ENCODE results near the gene EXOSC10. TPM values are rescaled to one million over a fixed set of nuclear protein-coding genes. Genes with fewer than 3 reads are reported as not detected.
A peak's percentile ranks its signal among the peaks of the same experiment; 100 is the strongest.

The EXOSC10 gene
- total and polyA plus RNA-seq, 2 experiments from 2014 or later = 55.5 to 72.9 TPM

DNA sequence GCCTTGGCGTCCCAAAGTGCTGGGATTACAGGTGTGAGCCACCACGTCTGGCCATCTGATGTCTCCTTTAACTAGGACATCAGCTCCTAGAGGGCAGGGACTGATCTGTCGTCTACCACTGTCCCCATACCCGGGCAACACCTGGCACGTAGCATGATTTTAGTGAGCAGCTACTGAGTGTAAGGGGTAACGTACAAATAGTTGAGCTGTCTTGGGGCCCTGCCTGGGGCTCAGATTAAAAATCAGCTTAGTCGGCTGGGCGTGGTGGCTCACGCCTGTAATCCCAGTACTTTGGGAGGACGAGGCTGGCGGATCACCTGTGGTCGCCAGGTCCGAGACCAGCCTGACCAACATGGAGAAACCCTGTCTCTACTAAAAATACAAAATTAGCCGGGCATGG, 41.6 kb downstream of the EXOSC10 start (continued):
- TF ChIP-seq, protein P1, sequence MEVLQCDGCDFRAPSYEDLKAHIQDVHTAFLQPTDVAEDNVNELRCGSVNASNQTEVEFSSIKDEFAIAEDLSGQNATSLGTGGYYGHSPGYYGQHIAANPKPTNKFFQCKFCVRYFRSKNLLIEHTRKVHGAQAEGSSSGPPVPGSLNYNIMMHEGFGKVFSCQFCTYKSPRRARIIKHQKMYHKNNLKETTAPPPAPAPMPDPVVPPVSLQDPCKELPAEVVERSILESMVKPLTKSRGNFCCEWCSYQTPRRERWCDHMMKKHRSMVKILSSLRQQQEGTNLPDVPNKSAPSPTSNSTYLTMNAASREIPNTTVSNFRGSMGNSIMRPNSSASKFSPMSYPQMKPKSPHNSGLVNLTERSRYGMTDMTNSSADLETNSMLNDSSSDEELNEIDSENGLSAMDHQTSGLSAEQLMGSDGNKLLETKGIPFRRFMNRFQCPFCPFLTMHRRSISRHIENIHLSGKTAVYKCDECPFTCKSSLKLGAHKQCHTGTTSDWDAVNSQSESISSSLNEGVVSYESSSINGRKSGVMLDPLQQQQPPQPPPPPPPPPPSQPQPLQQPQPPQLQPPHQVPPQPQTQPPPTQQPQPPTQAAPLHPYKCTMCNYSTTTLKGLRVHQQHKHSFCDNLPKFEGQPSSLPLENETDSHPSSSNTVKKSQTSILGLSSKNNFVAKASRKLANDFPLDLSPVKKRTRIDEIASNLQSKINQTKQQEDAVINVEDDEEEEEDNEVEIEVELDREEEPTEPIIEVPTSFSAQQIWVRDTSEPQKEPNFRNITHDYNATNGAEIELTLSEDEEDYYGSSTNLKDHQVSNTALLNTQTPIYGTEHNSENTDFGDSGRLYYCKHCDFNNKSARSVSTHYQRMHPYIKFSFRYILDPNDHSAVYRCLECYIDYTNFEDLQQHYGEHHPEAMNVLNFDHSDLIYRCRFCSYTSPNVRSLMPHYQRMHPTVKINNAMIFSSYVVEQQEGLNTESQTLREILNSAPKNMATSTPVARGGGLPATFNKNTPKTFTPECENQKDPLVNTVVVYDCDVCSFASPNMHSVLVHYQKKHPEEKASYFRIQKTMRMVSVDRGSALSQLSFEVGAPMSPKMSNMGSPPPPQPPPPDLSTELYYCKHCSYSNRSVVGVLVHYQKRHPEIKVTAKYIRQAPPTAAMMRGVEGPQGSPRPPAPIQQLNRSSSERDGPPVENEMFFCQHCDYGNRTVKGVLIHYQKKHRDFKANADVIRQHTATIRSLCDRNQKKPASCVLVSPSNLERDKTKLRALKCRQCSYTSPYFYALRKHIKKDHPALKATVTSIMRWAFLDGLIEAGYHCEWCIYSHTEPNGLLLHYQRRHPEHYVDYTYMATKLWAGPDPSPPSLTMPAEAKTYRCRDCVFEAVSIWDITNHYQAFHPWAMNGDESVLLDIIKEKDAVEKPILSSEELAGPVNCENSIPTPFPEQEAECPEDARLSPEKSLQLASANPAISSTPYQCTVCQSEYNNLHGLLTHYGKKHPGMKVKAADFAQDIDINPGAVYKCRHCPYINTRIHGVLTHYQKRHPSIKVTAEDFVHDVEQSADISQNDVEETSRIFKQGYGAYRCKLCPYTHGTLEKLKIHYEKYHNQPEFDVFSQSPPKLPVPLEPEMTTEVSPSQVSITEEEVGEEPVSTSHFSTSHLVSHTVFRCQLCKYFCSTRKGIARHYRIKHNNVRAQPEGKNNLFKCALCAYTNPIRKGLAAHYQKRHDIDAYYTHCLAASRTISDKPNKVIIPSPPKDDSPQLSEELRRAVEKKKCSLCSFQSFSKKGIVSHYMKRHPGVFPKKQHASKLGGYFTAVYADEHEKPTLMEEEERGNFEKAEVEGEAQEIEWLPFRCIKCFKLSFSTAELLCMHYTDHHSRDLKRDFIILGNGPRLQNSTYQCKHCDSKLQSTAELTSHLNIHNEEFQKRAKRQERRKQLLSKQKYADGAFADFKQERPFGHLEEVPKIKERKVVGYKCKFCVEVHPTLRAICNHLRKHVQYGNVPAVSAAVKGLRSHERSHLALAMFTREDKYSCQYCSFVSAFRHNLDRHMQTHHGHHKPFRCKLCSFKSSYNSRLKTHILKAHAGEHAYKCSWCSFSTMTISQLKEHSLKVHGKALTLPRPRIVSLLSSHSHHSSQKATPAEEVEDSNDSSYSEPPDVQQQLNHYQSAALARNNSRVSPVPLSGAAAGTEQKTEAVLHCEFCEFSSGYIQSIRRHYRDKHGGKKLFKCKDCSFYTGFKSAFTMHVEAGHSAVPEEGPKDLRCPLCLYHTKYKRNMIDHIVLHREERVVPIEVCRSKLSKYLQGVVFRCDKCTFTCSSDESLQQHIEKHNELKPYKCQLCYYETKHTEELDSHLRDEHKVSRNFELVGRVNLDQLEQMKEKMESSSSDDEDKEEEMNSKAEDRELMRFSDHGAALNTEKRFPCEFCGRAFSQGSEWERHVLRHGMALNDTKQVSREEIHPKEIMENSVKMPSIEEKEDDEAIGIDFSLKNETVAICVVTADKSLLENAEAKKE (CRISPR knock-in tag; IDR thresholded peaks at IDR 0.05) = no peak
- TF ChIP-seq, protein P2, sequence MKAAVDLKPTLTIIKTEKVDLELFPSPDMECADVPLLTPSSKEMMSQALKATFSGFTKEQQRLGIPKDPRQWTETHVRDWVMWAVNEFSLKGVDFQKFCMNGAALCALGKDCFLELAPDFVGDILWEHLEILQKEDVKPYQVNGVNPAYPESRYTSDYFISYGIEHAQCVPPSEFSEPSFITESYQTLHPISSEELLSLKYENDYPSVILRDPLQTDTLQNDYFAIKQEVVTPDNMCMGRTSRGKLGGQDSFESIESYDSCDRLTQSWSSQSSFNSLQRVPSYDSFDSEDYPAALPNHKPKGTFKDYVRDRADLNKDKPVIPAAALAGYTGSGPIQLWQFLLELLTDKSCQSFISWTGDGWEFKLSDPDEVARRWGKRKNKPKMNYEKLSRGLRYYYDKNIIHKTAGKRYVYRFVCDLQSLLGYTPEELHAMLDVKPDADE (IDR thresholded peaks at IDR 0.05) = no peak
- TF ChIP-seq CREB1 (CRISPR knock-in tag; IDR thresholded peaks at IDR 0.05; ENCODE audit: low read depth) (no peak), EZH2 (IDR thresholded peaks at IDR 0.05; ENCODE audit: low read depth, unreplicated experiment) (no peak)

DNA sequence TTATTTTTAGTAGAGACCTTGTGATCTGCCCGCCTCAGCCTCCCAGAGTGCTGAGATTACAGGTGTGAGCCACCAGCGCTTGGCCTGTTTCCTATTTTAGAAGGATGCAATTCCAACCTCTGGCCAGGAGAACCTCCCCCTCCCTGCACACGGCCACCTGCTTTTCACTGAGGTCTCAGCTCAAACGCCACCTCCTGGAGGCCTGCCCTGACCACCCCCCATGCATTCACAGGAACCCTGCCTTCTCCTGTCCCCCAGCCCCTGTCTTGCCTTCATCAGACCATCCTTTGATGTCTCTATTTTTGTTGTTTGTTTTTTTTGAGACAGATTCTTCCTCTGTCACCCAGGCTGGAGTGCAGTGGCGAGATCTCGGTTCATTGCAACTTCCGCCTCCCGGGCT, 42.2 kb downstream of the EXOSC10 start:
- TF ChIP-seq, protein P3, sequence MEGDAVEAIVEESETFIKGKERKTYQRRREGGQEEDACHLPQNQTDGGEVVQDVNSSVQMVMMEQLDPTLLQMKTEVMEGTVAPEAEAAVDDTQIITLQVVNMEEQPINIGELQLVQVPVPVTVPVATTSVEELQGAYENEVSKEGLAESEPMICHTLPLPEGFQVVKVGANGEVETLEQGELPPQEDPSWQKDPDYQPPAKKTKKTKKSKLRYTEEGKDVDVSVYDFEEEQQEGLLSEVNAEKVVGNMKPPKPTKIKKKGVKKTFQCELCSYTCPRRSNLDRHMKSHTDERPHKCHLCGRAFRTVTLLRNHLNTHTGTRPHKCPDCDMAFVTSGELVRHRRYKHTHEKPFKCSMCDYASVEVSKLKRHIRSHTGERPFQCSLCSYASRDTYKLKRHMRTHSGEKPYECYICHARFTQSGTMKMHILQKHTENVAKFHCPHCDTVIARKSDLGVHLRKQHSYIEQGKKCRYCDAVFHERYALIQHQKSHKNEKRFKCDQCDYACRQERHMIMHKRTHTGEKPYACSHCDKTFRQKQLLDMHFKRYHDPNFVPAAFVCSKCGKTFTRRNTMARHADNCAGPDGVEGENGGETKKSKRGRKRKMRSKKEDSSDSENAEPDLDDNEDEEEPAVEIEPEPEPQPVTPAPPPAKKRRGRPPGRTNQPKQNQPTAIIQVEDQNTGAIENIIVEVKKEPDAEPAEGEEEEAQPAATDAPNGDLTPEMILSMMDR (conservative IDR thresholded peaks at IDR 0.05; ENCODE audit: low read depth in 2 of 2) = peak in 1 of 2 experiments; percentile 25; a peak in 2 of 4 replicates
- TF ChIP-seq CREB1 (CRISPR knock-in tag; IDR thresholded peaks at IDR 0.05; ENCODE audit: low read depth) = no peak
- H3K4me3 Mint-ChIP-seq = peak overlapping the region; percentile 99; the same call in 2 of the 3 replicates

More for the DNA sequence above, 42.2 kb downstream of the EXOSC10 start:
- H4K20me1 ChIP-seq (replicated peaks; ENCODE audit: insufficient read depth) = peaks cover 3% of the 10 kb centered on the region
- no peak overlapping the region for H2AFZ ChIP-seq
- H3K27me3 Mint-ChIP-seq (ENCODE audit: insufficient read depth, low read depth, poor library complexity) = peaks cover 16% of the 10 kb centered on the region
- no peaks in the 10 kb centered on the region; the same call in 2 of the 3 replicates for H3K9me3 Mint-ChIP-seq
- ATAC-seq (no peak), DNase-seq (ENCODE audit: low spot score) (no peak)
- H3K27ac ChIP-seq (ENCODE audit: low read depth) = peak overlapping the region; percentile 59; the same call in 1 of the 2 replicates
- H3K4me1 Mint-ChIP-seq = peaks cover 27% of the 10 kb centered on the region
- peaks cover 45% of the 10 kb centered on the region for H3K36me3 Mint-ChIP-seq (ENCODE audit: low read depth)
- H3K27me3 ChIP-seq (ENCODE audit: insufficient read depth) = no peaks in the 10 kb centered on the region
- H3K4me3 ChIP-seq = no peak overlapping the region
- H3K27ac Mint-ChIP-seq = peak overlapping the region; percentile 31; the same call in 1 of the 2 replicates
- H3K4me2 ChIP-seq = no peak overlapping the region
- peaks cover 27% of the 10 kb centered on the region for H3K79me2 ChIP-seq (replicated peaks; ENCODE audit: insufficient read depth)
- peaks cover 42% of the 10 kb centered on the region for H3F3A ChIP-seq (replicated peaks; ENCODE audit: low read depth)
- peaks cover 12% of the 10 kb centered on the region for H3K4me1 ChIP-seq (ENCODE audit: insufficient read depth)
- H3K36me3 ChIP-seq (ENCODE audit: insufficient read depth) = peaks cover 4% of the 10 kb centered on the region; the same call in 1 of the 2 replicates
- H3K9me2 ChIP-seq (ENCODE audit: insufficient read depth) = no peaks in the 10 kb centered on the region
